Fibroblast of lung (primary cell): Measurements from ENCODE around the gene POU2F2.

ENCODE experiments used
- CTCF ChIP-seq, 2 donors: IDR thresholded peaks in 1 of 2; conservative IDR thresholded peaks in 1 of 2; 1 replicate in 1 of 2; 2 replicates in 1 of 2; pipeline ENCODE4 v1.5.1; 2011 to 2012; ENCODE audit warnings: low read length in 2 of 2, control low read depth in 1 of 2, inconsistent platforms in 1 of 2, low read depth in 1 of 2, mild to moderate bottlenecking in 1 of 2
- EZH2 ChIP-seq: IDR thresholded peaks from 2 replicates; pipeline ENCODE4 v1.5.1; 2012; ENCODE audit warnings: low read length, control low read depth, mild to moderate bottlenecking; ENCODE audit errors: missing control alignments

- TF ChIP-seq EZH2 (no peak), CTCF (conservative IDR thresholded peaks at IDR 0.05 in 1 of 2, IDR thresholded peaks at IDR 0.05 in 1 of 2; ENCODE audit: low read depth in 1 of 2, low read length in 2 of 2) (no peak)
Observed at GRCh38 chr19:42124386-42124901, 7.8 kb downstream of the POU2F2 start.
